H1 (cell line): Measurements from ENCODE around the gene SNAPC3. TPM values are rescaled to one million over a fixed set of nuclear protein-coding genes. Genes with fewer than 3 reads are reported as not detected.

ENCODE experiments used
- CTCF ChIA-PET: fragments of 300-600 bp; sonication (Branson Sonifier 250); formaldehyde crosslinking; loops from one replicate; lab custom pipeline; 2021; ENCODE audit not compliant: partially characterized antibody; lab: Charles Lee
- POLR2A ChIA-PET: fragments of 300-600 bp; sonication (Branson Sonifier 250); formaldehyde crosslinking; loops from one replicate; lab custom pipeline; 2021; ENCODE audit warnings: inconsistent platforms; ENCODE audit not compliant: partially characterized antibody; lab: Charles Lee
- DNase-seq, 2 experiments: peaks; one replicate each; pipeline versions ENCODE4 v3.0.0 to v3.0.0-alpha.2; 2010 to 2022; ENCODE audit warnings: low spot score in 2 of 2, low read depth in 1 of 2, mixed read lengths in 1 of 2
- FAIRE-seq: peaks from 2 replicates; lab custom pipeline; 2011; peaks lifted over from hg19 to GRCh38; lab: Jason Lieb, UNC
- H2AFZ ChIP-seq: 2 replicates; pipeline ENCODE4 v1.8.1; 2012; ENCODE audit warnings: low read length, inconsistent platforms
- H2AK5ac ChIP-seq: 2 replicates; pipeline ENCODE4 v1.6.1; 2013; ENCODE audit warnings: low read depth, low read length
- H2BK120ac ChIP-seq: replicated peaks from 2 replicates; pipeline ENCODE3; 2013; ENCODE audit warnings: low read depth, low read length, inconsistent platforms
- H2BK12ac ChIP-seq: 2 replicates; pipeline ENCODE4 v1.6.1; 2013; ENCODE audit warnings: low read depth, low read length
- H2BK15ac ChIP-seq: 2 replicates; pipeline ENCODE4 v1.6.1; 2013; ENCODE audit warnings: low read length
- H2BK20ac ChIP-seq: 2 replicates; pipeline ENCODE4 v1.6.1; 2013; ENCODE audit warnings: low read length
- H2BK5ac ChIP-seq: 2 replicates; pipeline ENCODE4 v1.6.1; 2013; ENCODE audit warnings: low read depth, low read length
- H3K14ac ChIP-seq: 2 replicates; pipeline ENCODE4 v1.6.1; 2013; ENCODE audit warnings: inconsistent platforms; ENCODE audit not compliant: insufficient read length
- H3K18ac ChIP-seq: 2 replicates; pipeline ENCODE4 v1.6.1; 2013; ENCODE audit warnings: low read length; ENCODE audit errors: extremely low read depth
- H3K23ac ChIP-seq: 2 replicates; pipeline ENCODE4 v1.6.1; 2013; ENCODE audit warnings: inconsistent platforms; ENCODE audit not compliant: insufficient read length
- H3K23me2 ChIP-seq: 2 replicates; pipeline ENCODE4 v1.6.1; 2013; ENCODE audit warnings: low read depth, low read length
- H3K27ac ChIP-seq: 2 replicates; pipeline ENCODE4 v1.6.1; 2011; ENCODE audit warnings: low read depth, low read length, inconsistent platforms
- H3K27me3 ChIP-seq, 4 experiments: replicated peaks in 1 of 4; 1 replicate in 1 of 4; 2 replicates in 3 of 4; pipeline versions ENCODE4 v1.6.1 to v1.8.1; 2011 to 2013; ENCODE audit warnings: low read length in 3 of 4, mild to moderate bottlenecking in 3 of 4, inconsistent platforms in 2 of 4, mixed read lengths in 2 of 4, moderate library complexity in 1 of 4; ENCODE audit not compliant: control insufficient read depth in 3 of 4, insufficient read depth in 3 of 4; ENCODE audit errors: extremely low read depth in 1 of 4
- H3K36me3 ChIP-seq, 4 experiments: 2 replicates each; pipeline versions ENCODE4 v1.6.1 to v1.8.1; 2011 to 2013; ENCODE audit warnings: mild to moderate bottlenecking in 4 of 4, low read length in 3 of 4, moderate library complexity in 2 of 4, control low read depth in 1 of 4, inconsistent platforms in 1 of 4; ENCODE audit not compliant: insufficient read depth in 4 of 4, control insufficient read depth in 2 of 4
- H3K4ac ChIP-seq: replicated peaks from 2 replicates; pipeline ENCODE3; 2013; ENCODE audit warnings: low read length, low read depth, mixed read lengths, inconsistent platforms; ENCODE audit not compliant: insufficient read length
- H3K4me1 ChIP-seq, 4 experiments: replicated peaks in 1 of 4; 1 replicate in 1 of 4; 2 replicates in 3 of 4; pipeline versions ENCODE4 v1.6.1 to v1.8.1; 2011 to 2013; ENCODE audit warnings: low read length in 3 of 4, inconsistent platforms in 2 of 4, mixed read lengths in 1 of 4; ENCODE audit not compliant: insufficient read depth in 4 of 4, control insufficient read depth in 3 of 4
- H3K4me2 ChIP-seq, 2 experiments: 2 replicates each; pipeline versions ENCODE4 v1.6.1 to v1.8.1; 2011 to 2013; ENCODE audit warnings: low read depth in 2 of 2, low read length in 2 of 2, control low read depth in 1 of 2, inconsistent platforms in 1 of 2, mild to moderate bottlenecking in 1 of 2; ENCODE audit not compliant: insufficient read depth in 1 of 2
- H3K4me3 ChIP-seq, 4 experiments: fragments of 200-600, 300-600 bp in 1 of 4; sonication (generic), shearing (Covaris generic), sonication (Bioruptor Twin) in 1 of 4; 2 replicates each; pipeline versions ENCODE4 v1.5.1 to v1.8.1; 2011 to 2016; ENCODE audit warnings: low read length in 4 of 4, low read depth in 3 of 4, control low read depth in 2 of 4, inconsistent platforms in 2 of 4, mild to moderate bottlenecking in 2 of 4, mixed read lengths in 1 of 4, moderate library complexity in 1 of 4; ENCODE audit not compliant: insufficient read depth in 2 of 4; ENCODE audit errors: extremely low read depth in 1 of 4
- H3K56ac ChIP-seq: replicated peaks from 2 replicates; pipeline ENCODE3; 2013; ENCODE audit warnings: low read depth, mild to moderate bottlenecking, mixed read lengths, low read length, inconsistent platforms; ENCODE audit not compliant: insufficient read length
- H3K79me1 ChIP-seq: 2 replicates; pipeline ENCODE4 v1.6.1; 2013; ENCODE audit warnings: low read depth, low read length, control low read depth
- H3K79me2 ChIP-seq, 2 experiments: 2 replicates each; pipeline versions ENCODE4 v1.6.1 to v1.8.1; 2012 to 2013; ENCODE audit warnings: low read length in 2 of 2, mild to moderate bottlenecking in 2 of 2, inconsistent platforms in 1 of 2; ENCODE audit not compliant: insufficient read depth in 2 of 2, control insufficient read depth in 1 of 2
- H3K9ac ChIP-seq, 4 experiments: replicated peaks in 1 of 4; 1 replicate in 1 of 4; 2 replicates in 3 of 4; pipeline versions ENCODE4 v1.6.1 to v1.8.1; 2011 to 2013; ENCODE audit warnings: low read depth in 3 of 4, low read length in 3 of 4, control low read depth in 2 of 4, mild to moderate bottlenecking in 2 of 4, moderate library complexity in 2 of 4, inconsistent platforms in 1 of 4; ENCODE audit errors: extremely low read depth in 1 of 4
- H3K9me3 ChIP-seq, 2 experiments: 2 replicates each; pipeline versions ENCODE4 v1.6.1 to v1.8.1; 2012 to 2013; ENCODE audit warnings: mild to moderate bottlenecking in 2 of 2, moderate library complexity in 2 of 2, control low read depth in 1 of 2, inconsistent platforms in 1 of 2, low read depth in 1 of 2, low read length in 1 of 2, mixed read lengths in 1 of 2; ENCODE audit not compliant: insufficient read depth in 2 of 2
- H4K20me1 ChIP-seq, 2 experiments: replicated peaks in 1 of 2; 2 replicates each; pipeline versions ENCODE3 to v1.8.1; 2011 to 2013; ENCODE audit warnings: inconsistent platforms in 2 of 2, low read length in 2 of 2, mild to moderate bottlenecking in 1 of 2; ENCODE audit not compliant: insufficient read depth in 2 of 2, control insufficient read depth in 1 of 2
- H4K5ac ChIP-seq: 2 replicates; pipeline ENCODE4 v1.6.1; 2013; ENCODE audit warnings: low read length, low read depth, mixed read lengths, inconsistent platforms; ENCODE audit not compliant: insufficient read length
- H4K8ac ChIP-seq: 2 replicates; pipeline ENCODE4 v1.8.0; 2013; ENCODE audit warnings: mild to moderate bottlenecking, moderate library complexity, low read length, inconsistent platforms; ENCODE audit not compliant: insufficient read depth; ENCODE audit errors: extremely low read depth
- H4K91ac ChIP-seq: replicated peaks from 2 replicates; pipeline ENCODE3; 2013; ENCODE audit warnings: low read length, mixed read lengths, inconsistent platforms; ENCODE audit not compliant: insufficient read length
- CHD1 ChIP-seq: IDR thresholded peaks from 2 replicates; pipeline ENCODE4 v1.6.1; 2012; ENCODE audit warnings: low read depth, low read length, improper control_type of control experiment
- E2F6 ChIP-seq: IDR thresholded peaks from 2 replicates; pipeline ENCODE4 v1.6.1; 2012; ENCODE audit warnings: inconsistent platforms
- EP300 ChIP-seq, 2 experiments: IDR thresholded peaks; 1 replicate in 1 of 2; 2 replicates in 1 of 2; pipeline ENCODE4 v1.6.1; 2011 to 2012; ENCODE audit warnings: low read depth in 2 of 2, low read length in 2 of 2, mild to moderate bottlenecking in 2 of 2, borderline replicate concordance in 1 of 2, inconsistent platforms in 1 of 2, moderate library complexity in 1 of 2
- GTF2F1 ChIP-seq: IDR thresholded peaks from 2 replicates; pipeline ENCODE4 v1.6.1; 2012; ENCODE audit warnings: low read depth, low read length, improper control_type of control experiment, borderline replicate concordance
- KDM5A ChIP-seq: fragments of 200-600 bp; IDR thresholded peaks from 2 replicates; pipeline ENCODE4 v1.7.1; 2012; ENCODE audit warnings: mild to moderate bottlenecking, low read length, inconsistent platforms, mixed read lengths
- NANOG ChIP-seq: IDR thresholded peaks from 2 replicates; pipeline ENCODE4 v1.6.1; 2011; ENCODE audit warnings: low read length, low read depth, mild to moderate bottlenecking, inconsistent platforms; ENCODE audit not compliant: insufficient read depth, poor library complexity, severe bottlenecking
- WGBS, 2 experiments: shearing (Covaris generic) in 1 of 2; methylation state at CpG; one replicate each; pipeline versions ENCODE4 v1.1.6 to v1.1.7; 2013 to 2015; ENCODE audit warnings: low lambda C conversion rate in 2 of 2, mixed read lengths in 2 of 2, inconsistent platforms in 1 of 2, low coverage in 1 of 2, missing lambda C conversion rate in 1 of 2; ENCODE audit not compliant: insufficient replicate concordance in 2 of 2, insufficient coverage in 1 of 2, insufficient read length in 1 of 2; ENCODE audit errors: extremely low coverage in 1 of 2, missing lambda C conversion rate in 1 of 2; 5-methylcytosine and 5-hydroxymethylcytosine counted together
- polyA plus RNA-seq, 7 experiments: library from polyadenylated mRNA; depleted of rRNA in 3 of 7; stranded (reverse) in 5 of 7; unstranded in 2 of 7; fragments of >200 nt in 5 of 7; fragments of 200-250 nt in 2 of 7; gene quantifications; 1 replicate in 5 of 7; 2 replicates in 1 of 7; 4 replicates in 1 of 7; pipeline versions ENCODE4 v1.2.1 to v1.2.3, GENCODE V29; 2011 to 2013; ENCODE audit warnings: missing spikeins in 2 of 7, mixed read lengths in 2 of 7
- total RNA-seq: library from RNA; stranded (reverse); fragmentation: NEBNext Ultra II Directional; extraction: Animal tissue kit (Norgen Biotek cat#: 25700); gene quantifications from 2 replicates; pipeline ENCODE4 v1.2.1, GENCODE V29; 2021
- TF ChIP-seq, protein P1 (sequence below), 3 experiments: IDR thresholded peaks; 1 replicate in 2 of 3; 2 replicates in 1 of 3; pipeline versions ENCODE4 v1.5.1 to v1.6.1; 2011; ENCODE audit warnings: low read length in 3 of 3, mild to moderate bottlenecking in 3 of 3, inconsistent platforms in 2 of 3, low read depth in 1 of 3, moderate library complexity in 1 of 3; ENCODE audit not compliant: insufficient read depth in 1 of 3; ENCODE audit errors: control extremely low read depth in 1 of 3

The SNAPC3 gene
- total and polyA plus RNA-seq, 2 of the 8 experiments (the other 6 are each of a cell fraction or from before 2014, with no cell fraction given) = 11.9 to 25.8 TPM

DNA sequence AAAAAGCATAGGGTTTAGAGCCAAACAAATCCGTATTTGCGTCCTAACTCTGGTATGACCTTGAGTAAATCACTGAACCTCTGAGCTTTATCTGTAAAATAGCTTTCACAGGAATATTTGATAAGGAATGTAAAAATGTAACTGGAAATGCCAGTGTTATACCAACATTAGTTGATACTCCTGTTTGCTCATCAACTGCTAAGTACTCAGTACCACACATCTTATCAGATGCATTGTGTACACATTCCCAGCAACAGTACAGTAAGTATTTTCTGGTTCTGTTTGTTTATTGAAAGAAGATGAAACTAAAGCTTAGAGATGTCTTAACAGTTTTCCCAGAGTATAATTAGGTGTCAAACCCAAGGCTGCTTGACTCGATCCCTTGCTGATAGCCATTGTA, 21.5 kb downstream of the SNAPC3 start:
- Histone ChIP-seq H2AFZ (no peak overlapping the region), H2BK120ac (no peak overlapping the region), H3K9ac (no peak overlapping the region), H3K9me3 (peaks cover 0 to 21% of the 10 kb centered on the region in 2 experiments; a peak in 2 of 4 replicates), H2BK12ac (no peak overlapping the region), H3K79me1 (no peaks in the 10 kb centered on the region), H2BK5ac (no peak overlapping the region), H3K4me2 (no peak overlapping the region), H2BK20ac (no peak overlapping the region), H3K18ac (no peak overlapping the region), H4K20me1 (peaks cover 0 to 6% of the 10 kb centered on the region in 2 experiments), H3K56ac (no peak overlapping the region), H2AK5ac (no peak overlapping the region), H3K36me3 (peaks cover 24 to 89% (median 59%) of the 10 kb centered on the region in 4 experiments), H3K79me2 (peaks cover 3 to 14% of the 10 kb centered on the region in 2 experiments; a peak in 3 of 4 replicates), H3K23me2 (no peaks in the 10 kb centered on the region), H4K8ac (no peak overlapping the region), H3K23ac (no peak overlapping the region), H4K5ac (no peak overlapping the region), H3K27me3 (no peaks in the 10 kb centered on the region), H2BK15ac (no peak overlapping the region), H3K4me3 (no peak overlapping the region), H4K91ac (no peak overlapping the region), H3K4ac (no peak overlapping the region), H3K27ac (no peak overlapping the region), H3K4me1 (no peaks in the 10 kb centered on the region), H3K14ac (no peak overlapping the region)
- DNase-seq = no peak
- no peak for FAIRE-seq
- 98% methylated on average over 3 of the region's 3 CpGs; no CpG with 5 or more reads in 1 of the 2 experiments for WGBS, 2 experiments
- CTCF ChIA-PET = interaction anchor here (1.1 to 1.4 kb wide), 5 partner anchors 9 to 212 kb away, joined by 3 read pairs; no protein-coding TSS in a partner anchor
- POLR2A ChIA-PET = no interaction called here
- TF ChIP-seq NANOG = no peak
- no peak for TF ChIP-seq KDM5A
- no peak for TF ChIP-seq GTF2F1
- TF ChIP-seq, protein P1, sequence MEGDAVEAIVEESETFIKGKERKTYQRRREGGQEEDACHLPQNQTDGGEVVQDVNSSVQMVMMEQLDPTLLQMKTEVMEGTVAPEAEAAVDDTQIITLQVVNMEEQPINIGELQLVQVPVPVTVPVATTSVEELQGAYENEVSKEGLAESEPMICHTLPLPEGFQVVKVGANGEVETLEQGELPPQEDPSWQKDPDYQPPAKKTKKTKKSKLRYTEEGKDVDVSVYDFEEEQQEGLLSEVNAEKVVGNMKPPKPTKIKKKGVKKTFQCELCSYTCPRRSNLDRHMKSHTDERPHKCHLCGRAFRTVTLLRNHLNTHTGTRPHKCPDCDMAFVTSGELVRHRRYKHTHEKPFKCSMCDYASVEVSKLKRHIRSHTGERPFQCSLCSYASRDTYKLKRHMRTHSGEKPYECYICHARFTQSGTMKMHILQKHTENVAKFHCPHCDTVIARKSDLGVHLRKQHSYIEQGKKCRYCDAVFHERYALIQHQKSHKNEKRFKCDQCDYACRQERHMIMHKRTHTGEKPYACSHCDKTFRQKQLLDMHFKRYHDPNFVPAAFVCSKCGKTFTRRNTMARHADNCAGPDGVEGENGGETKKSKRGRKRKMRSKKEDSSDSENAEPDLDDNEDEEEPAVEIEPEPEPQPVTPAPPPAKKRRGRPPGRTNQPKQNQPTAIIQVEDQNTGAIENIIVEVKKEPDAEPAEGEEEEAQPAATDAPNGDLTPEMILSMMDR (IDR thresholded peaks at IDR 0.05; ENCODE audit: control extremely low read depth in 1 of 3, insufficient read depth in 1 of 3, low read depth in 1 of 3, low read length in 3 of 3) = no peak
- no peak for TF ChIP-seq CHD1
- TF ChIP-seq E2F6 = no peak
- TF ChIP-seq EP300 (IDR thresholded peaks at IDR 0.05; ENCODE audit: borderline replicate concordance in 1 of 2, low read depth in 2 of 2, low read length in 2 of 2) = no peak
